22Rv1 (cell line): ENCODE results near the gene C1QL3.

ENCODE experiments used
- H3K27ac ChIP-seq: fragments of 450-650 bp; 2 replicates; pipeline ENCODE4 v1.5.1; 2017
- CTCF ChIP-seq: fragments of 450-650 bp; IDR thresholded peaks from 2 replicates; pipeline ENCODE4 v1.5.1; 2017; ENCODE audit warnings: mild to moderate bottlenecking
- ZFX ChIP-seq: fragments of 450-650 bp; IDR thresholded peaks from 2 replicates; pipeline ENCODE4 v1.6.1; 2017; ENCODE audit warnings: antibody characterized with exemption, borderline replicate concordance

The C1QL3 gene

GRCh38 chr10:16493884-16494536, 27.7 kb downstream of the C1QL3 start:
- H3K27ac ChIP-seq, result no peak overlapping the region
- TF ChIP-seq ZFX, result no peak
- TF ChIP-seq CTCF, result no peak

GRCh38 chr10:16491933-16492332, 29.7 kb downstream of the C1QL3 start:
- TF ChIP-seq CTCF, result no peak
- no peak for TF ChIP-seq ZFX
- H3K27ac ChIP-seq, result no peak overlapping the region

- TF ChIP-seq CTCF (no peak), ZFX (no peak)
- H3K27ac ChIP-seq, result no peak overlapping the region
These were observed 31.2 kb downstream of the C1QL3 start for GRCh38 chr10:16490511-16490910.

- TF ChIP-seq CTCF (no peak), ZFX (no peak)
- no peak overlapping the region for H3K27ac ChIP-seq
These were observed 38.3 kb downstream of the C1QL3 start for GRCh38 chr10:16483241-16483917.

- no peak overlapping the region for H3K27ac ChIP-seq
These were observed 40.5 kb downstream of the C1QL3 start for GRCh38 chr10:16481052-16481728.

GRCh38 chr10:16478801-16479200, 42.9 kb downstream of the C1QL3 start:
- no peak for TF ChIP-seq CTCF
- TF ChIP-seq ZFX, result no peak
- no peak overlapping the region for H3K27ac ChIP-seq

More at GRCh38 chr10:16481052-16481728, 40.5 kb downstream of the C1QL3 start:
- TF ChIP-seq CTCF (no peak), ZFX (no peak)

- H3K27ac ChIP-seq, result no peak overlapping the region
- TF ChIP-seq CTCF (no peak), ZFX (no peak)
These were observed 43.9 kb downstream of the C1QL3 start for GRCh38 chr10:16477757-16478156.
